GM18502 (cell line): ENCODE data around the gene PXDN.

Source experiments
- ATAC-seq: cut with Tn5 transposase; IDR thresholded peaks from one replicate; pipeline ENCODE4 v1.9.1; 2021; ENCODE audit warnings: mild to moderate bottlenecking; ENCODE audit not compliant: unreplicated experiment, poor library complexity

PXDN gene

GRCh38 chr2:1590596-1591460, 153.5 kb downstream of the PXDN start:
- no peak for ATAC-seq

- ATAC-seq = no peak
Observed at GRCh38 chr2:1588978-1589621, 155.2 kb downstream of the PXDN start.

GRCh38 chr2:1588051-1588977, 156.0 kb downstream of the PXDN start:
- ATAC-seq = no peak

GRCh38 chr2:1586923-1587840, 157.1 kb downstream of the PXDN start:
- no peak for ATAC-seq

GRCh38 chr2:1586251-1586922, 157.9 kb downstream of the PXDN start:
- ATAC-seq = no peak

GRCh38 chr2:1585635-1586034, 158.7 kb downstream of the PXDN start:
- ATAC-seq = no peak

GRCh38 chr2:1584691-1585485, 159.4 kb downstream of the PXDN start:
- ATAC-seq = no peak

- no peak for ATAC-seq
Observed at GRCh38 chr2:1584051-1584531, 160.2 kb downstream of the PXDN start.

- no peak for ATAC-seq
Observed at GRCh38 chr2:1582891-1583341, 161.4 kb downstream of the PXDN start.

GRCh38 chr2:1581965-1582625, 162.2 kb downstream of the PXDN start:
- ATAC-seq = no peak
